ENCODE results near the gene NTM.
"Not testable (repeated sequence)": the region's sequence is repeated elsewhere in the genome, so short reads cannot be mapped to it uniquely, and the experiment has no call there.

Gene NTM

GRCh38 chr11:131370090-131370751 is at the start of gene NTM:
Gene NTM (plus strand): TSS chr11:131370615.
- peak in 52 of 58 donors; percentile 15 to 90 (median 66) for DNase-seq

- DNase-seq = no peak
Measured at GRCh38 chr11:131324921-131325570, 45.4 kb upstream of the NTM start.

GRCh38 chr11:131326829-131327228 is 43.6 kb upstream of the NTM start:
- no peak for DNase-seq

DNA sequence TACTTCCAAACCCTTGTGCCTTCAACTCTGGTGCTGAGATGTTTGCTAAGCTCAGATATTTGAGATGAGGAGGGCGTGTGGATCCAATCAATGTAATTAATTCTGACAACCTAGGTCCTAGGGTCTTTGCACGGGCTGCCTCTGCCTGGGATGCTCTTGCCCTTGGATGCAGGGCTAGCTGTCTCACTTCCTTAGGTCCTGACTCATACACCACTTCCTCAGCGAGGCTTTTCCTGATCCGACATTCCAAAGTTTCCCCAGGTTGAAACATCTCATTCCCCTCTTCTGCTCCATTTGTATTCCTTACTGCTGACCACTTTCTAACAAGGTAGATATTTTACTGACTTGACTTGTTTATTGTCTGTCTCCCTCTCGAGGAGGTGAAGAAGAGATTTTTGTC is 43.0 kb upstream of the NTM start:
- no peak for DNase-seq

- DNase-seq = no peak
Measured at GRCh38 chr11:131328843-131329242, 41.6 kb upstream of the NTM start.

DNA sequence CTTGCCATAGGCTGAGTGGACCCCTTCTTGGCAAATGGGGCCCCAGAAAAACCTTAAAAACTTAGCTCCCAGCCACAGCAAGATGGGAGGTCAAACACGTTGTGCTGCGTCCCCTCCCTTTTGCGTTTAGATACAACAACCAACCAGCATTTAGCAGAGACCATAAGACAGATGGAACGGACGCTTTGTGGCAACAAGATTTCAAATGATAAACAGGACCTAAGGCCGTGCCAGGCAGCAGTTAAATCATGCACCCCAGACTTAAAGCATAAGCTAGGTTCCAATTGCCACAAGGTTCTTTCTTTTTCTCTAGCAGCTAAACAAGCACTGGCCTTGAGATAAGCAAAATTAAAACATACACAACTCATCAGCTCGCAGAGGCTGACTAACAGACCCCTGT is 39.4 kb upstream of the NTM start:
- DNase-seq = no peak

DNA sequence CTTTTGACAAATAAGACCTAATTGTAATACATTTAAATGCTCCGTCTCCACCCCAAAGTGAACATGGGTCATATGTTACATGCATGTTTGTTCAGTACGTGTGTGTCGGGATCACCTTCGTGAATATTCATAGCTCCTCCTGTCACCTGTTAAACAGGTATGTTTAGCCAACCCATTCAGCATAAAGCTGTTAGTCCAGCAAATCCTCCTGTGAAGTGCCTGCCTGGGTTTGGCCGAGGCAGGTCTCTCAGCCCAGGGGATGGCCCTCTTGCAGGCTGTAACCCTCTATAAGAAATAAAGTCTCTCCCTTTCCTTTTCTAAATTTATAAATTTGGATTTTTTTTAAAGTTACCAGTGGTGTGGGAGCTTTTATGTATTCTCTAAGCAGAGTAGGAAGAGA is 38.9 kb upstream of the NTM start:
- no peak for DNase-seq

DNA sequence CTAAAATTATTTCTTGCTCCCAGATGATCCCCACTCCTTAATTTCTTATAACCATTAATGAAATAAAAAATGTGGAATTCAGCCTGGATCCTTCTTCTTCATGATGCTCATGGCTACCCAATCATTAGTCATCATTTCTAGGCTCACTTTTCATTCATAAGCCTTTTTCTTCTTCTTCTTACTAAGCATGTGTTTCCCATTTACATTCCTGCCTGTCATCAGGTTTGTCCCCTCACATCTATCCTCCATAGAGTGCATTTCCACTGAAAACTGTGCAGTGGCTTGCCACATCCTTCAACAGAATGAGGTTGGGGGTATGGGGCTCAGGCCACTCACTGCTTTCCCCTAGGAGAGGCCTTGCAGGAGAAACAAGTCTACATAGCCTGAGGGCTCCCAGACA is 35.8 kb upstream of the NTM start:
- DNase-seq = no peak

- DNase-seq = not testable (repeated sequence)
Measured at GRCh38 chr11:131341900-131342299, 28.5 kb upstream of the NTM start.

- not testable (repeated sequence) for DNase-seq
Measured at GRCh38 chr11:131342442-131342841, 28.0 kb upstream of the NTM start.

- no peak for DNase-seq
Measured at GRCh38 chr11:131345406-131345805, 25.0 kb upstream of the NTM start.

DNA sequence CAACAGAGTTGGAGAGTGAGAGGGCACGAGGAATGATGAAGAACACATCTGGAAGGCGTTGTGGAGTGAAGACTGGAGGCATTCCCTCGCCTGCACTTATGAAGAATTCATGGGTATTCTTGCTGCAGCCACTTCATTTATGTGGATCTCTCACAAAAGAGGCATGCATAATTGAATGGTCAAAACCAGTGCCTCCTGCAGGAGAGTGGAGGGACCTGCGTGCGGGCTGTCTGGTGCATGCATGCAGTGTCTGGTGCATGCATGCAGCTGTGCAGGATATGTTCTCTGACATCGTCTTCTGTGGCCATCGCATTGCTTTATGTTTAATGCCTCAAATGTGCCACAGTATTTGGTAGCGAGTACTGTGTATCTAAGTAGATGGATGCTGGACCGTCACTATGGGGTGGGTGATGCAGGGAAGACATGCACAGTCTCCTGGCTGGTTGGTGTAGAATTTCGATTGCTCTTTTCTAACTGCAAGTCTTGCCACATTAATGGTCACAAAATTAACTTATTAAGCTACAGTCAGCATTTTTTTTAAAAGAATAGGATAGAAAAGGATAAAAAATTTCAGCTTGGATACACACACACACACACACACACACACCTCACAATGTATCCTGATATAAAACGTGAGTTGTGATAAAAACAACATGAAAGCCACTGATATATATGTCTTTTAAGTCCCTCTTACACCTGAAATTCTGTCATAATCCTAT is 20.9 kb upstream of the NTM start:
- no peak for DNase-seq

- DNase-seq = peak in 2 of 58 donors; percentile 10 to 76
Measured at GRCh38 chr11:131350872-131351271, 19.5 kb upstream of the NTM start.

- no peak for DNase-seq
Measured at GRCh38 chr11:131351848-131352247, 18.6 kb upstream of the NTM start.

- DNase-seq = no peak
Measured at GRCh38 chr11:131353766-131354165, 16.6 kb upstream of the NTM start.

DNA sequence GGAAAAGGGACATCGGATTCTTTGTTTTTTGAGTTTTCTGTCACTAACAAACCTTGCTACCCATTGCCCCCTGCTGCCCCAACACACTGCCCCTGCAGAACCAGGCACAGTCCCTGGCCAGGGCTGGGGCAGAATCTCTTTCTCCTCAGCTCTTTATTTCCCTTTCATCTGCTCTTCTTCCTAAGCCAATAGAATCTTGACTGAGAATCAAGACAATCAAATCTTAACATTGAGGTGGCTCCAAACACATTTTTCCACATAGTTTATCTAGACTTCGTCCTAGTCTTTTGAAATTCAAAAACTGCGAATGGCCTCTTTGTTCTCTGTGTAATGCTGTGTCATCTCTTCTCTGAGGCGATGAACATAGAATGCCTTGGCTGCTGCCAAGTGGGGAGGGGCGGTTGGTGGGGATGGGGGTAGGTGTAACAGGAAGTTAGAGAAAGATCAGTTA is 16.1 kb upstream of the NTM start:
- peak in 5 of 58 donors; percentile 16 to 49 (median 37) for DNase-seq

DNA sequence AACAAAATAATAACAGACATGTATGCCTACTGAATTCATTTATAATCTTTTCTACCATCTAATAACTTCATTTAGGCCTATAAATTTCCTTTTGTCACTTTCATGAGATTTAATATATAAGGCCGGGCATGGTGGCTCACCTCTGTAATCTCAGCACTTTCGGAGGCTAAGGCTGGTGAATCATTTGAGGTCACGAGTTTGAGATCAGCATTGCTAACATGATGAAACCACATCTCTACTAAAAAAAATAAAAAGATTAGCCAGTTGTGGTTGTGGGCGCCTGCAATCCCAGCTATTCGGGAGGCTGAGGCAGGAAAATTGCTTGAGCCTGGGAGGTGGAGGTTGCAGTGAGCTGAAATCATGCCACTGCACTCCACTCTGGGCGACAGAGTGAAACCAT is 14.2 kb upstream of the NTM start:
- DNase-seq = no peak

DNA sequence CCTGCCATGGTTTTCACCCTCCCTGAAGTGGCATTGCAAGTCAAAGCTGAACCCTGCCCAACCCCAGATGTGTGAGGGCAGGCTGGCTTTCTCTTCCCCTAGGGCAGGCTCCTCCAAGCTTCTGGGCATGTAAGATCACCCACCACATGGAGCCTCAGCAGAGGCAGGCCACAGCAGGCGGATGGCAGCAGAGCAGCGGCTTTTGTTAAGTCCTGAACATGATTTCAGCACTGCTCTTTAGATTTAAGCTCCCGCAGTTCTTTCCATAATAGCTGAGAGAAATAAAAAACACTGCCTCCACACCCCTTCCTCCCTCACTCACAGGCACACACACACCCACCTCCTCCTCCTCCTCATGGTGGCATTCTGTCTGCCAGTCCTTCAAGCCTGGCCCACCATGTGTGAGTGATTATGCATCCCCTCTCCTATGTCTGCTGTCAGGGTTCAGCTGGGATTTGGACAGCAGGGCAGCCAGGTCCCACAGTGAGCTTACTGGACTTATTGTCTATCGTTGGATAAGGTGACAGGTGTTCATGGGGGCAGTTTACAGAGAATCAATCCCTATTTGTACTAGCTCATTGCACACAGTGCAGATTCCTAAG is 5.0 kb upstream of the NTM start:
- DNase-seq = no peak

- peak in 2 of 58 donors; percentile 13 to 50 for DNase-seq
Measured at GRCh38 chr11:131370901-131371790, 731 bp downstream of the NTM start.

DNA sequence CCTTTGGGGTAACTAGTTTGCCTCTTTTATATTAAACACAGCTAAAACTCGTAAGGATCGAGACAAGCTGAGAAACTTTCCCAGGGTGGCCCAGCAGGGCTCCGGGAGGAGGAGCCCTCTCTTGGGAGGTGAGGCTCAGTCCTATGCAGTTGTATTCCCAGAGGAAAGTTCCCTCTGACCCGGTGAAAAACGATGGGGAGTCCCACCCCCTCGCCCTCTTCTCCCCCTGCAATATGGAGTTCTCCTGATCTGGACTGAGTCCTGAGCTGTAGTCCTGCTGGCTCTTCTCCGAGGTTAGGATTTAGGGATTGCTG is 1.3 kb downstream of the NTM start:
- DNase-seq = peak in 3 of 58 donors; percentile 18 to 49 (median 39)
